Astrocyte (in vitro differentiated cells and primary cell): Measurements from ENCODE around the gene BEND6.

Source experiments
- EZH2 ChIP-seq: IDR thresholded peaks from 2 replicates; pipeline ENCODE4 v1.6.1; 2012; ENCODE audit warnings: mild to moderate bottlenecking, low read length, inconsistent platforms; ENCODE audit not compliant: insufficient read depth
- TF ChIP-seq, protein P1 (sequence below): IDR thresholded peaks from 2 replicates; pipeline ENCODE4 v1.5.1; 2011; ENCODE audit warnings: low read depth, mild to moderate bottlenecking, inconsistent platforms, low read length, moderate library complexity; ENCODE audit not compliant: insufficient read depth

DNA sequence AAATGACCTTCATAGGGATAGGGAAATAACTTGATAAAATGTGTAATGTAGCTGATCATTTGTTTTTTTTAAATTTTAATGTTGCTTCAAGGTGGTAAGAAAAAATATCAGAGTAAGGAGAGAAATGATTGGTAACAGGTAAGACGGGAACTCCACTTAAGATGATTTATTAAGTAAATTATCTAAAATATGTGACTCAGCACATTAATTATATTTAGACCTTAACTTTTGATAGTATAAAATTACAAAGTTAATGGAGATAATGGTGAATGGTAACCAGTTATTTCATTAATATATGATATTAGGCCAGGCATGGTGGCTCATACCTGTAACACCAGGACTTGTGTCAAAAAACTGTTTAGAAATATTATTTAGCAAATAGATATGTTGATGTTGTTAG, 10.2 kb downstream of the BEND6 start:
- TF ChIP-seq, protein P1, sequence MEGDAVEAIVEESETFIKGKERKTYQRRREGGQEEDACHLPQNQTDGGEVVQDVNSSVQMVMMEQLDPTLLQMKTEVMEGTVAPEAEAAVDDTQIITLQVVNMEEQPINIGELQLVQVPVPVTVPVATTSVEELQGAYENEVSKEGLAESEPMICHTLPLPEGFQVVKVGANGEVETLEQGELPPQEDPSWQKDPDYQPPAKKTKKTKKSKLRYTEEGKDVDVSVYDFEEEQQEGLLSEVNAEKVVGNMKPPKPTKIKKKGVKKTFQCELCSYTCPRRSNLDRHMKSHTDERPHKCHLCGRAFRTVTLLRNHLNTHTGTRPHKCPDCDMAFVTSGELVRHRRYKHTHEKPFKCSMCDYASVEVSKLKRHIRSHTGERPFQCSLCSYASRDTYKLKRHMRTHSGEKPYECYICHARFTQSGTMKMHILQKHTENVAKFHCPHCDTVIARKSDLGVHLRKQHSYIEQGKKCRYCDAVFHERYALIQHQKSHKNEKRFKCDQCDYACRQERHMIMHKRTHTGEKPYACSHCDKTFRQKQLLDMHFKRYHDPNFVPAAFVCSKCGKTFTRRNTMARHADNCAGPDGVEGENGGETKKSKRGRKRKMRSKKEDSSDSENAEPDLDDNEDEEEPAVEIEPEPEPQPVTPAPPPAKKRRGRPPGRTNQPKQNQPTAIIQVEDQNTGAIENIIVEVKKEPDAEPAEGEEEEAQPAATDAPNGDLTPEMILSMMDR, result no peak
- no peak for TF ChIP-seq EZH2
